ENCODE results near the gene EZH1. TPM values are rescaled to one million over a fixed set of nuclear protein-coding genes. Genes with fewer than 3 reads are reported as not detected.

Gene EZH1
- polyA plus RNA-seq, 1 donor from 2014 or later, result 52.5 TPM

GRCh38 chr17:42780851-42781638 is 36.2 kb upstream of the EZH1 start:
- Histone ChIP-seq H3F3A (ENCODE audit: insufficient read depth, low read length, poor library complexity, severe bottlenecking) (no peaks in the 10 kb centered on the region), H4K20me1 (ENCODE audit: insufficient read depth) (no peaks in the 10 kb centered on the region), H3K9ac (ENCODE audit: low read length) (peak overlapping the region; percentile 3), H2AFZ (ENCODE audit: low read depth, low read length) (no peak overlapping the region), H3K79me2 (replicated peaks; ENCODE audit: insufficient read depth, low read length) (no peaks in the 10 kb centered on the region), H3K27ac (ENCODE audit: low read length) (no peak overlapping the region), H3K9me3 (ENCODE audit: low read length) (no peaks in the 10 kb centered on the region), H3K4me3 (ENCODE audit: low read length) (peak overlapping the region; percentile 56), H3K27me3 (ENCODE audit: insufficient read depth, low read depth, low read length) (peaks cover 36% of the 10 kb centered on the region), H3K9me2 (ENCODE audit: insufficient read depth, low read length) (no peaks in the 10 kb centered on the region), H3K36me3 (ENCODE audit: insufficient read depth, low read length) (no peaks in the 10 kb centered on the region), H3K4me2 (ENCODE audit: low read length) (no peak overlapping the region)
- TF ChIP-seq REST (IDR thresholded peaks at IDR 0.05; ENCODE audit: borderline replicate concordance), result no peak
- TF ChIP-seq SMC3 (conservative IDR thresholded peaks at IDR 0.05; ENCODE audit: poor library complexity), result no peak
- no peak for TF ChIP-seq MXI1 (conservative IDR thresholded peaks at IDR 0.05; ENCODE audit: poor library complexity, severe bottlenecking)
- TF ChIP-seq POLR2AphosphoS5 (IDR thresholded peaks at IDR 0.05), result no peak
- no peak for TF ChIP-seq RAD21 (conservative IDR thresholded peaks at IDR 0.05)
- TF ChIP-seq CTCF (IDR thresholded peaks at IDR 0.05; ENCODE audit: poor library complexity, severe bottlenecking), result no peak
- TF ChIP-seq TAF1 (IDR thresholded peaks at IDR 0.05; ENCODE audit: low read depth), result no peak
- TF ChIP-seq EP300 (conservative IDR thresholded peaks at IDR 0.05; ENCODE audit: poor library complexity, severe bottlenecking), result no peak
- TF ChIP-seq EZH2 (IDR thresholded peaks at IDR 0.05; ENCODE audit: borderline replicate concordance, insufficient read depth, low read length, poor library complexity, severe bottlenecking), result no peak

GRCh38 chr17:42779936-42780850 is 35.4 kb upstream of the EZH1 start, which contains the start of gene WNK4:
TSS of gene WNK4 (plus strand) at chr17:42780610. CDS start at chr17:42780699, 89 bp downstream.
- TF ChIP-seq EZH2 (IDR thresholded peaks at IDR 0.05; ENCODE audit: borderline replicate concordance, insufficient read depth, low read length, poor library complexity, severe bottlenecking) (no peak), REST (IDR thresholded peaks at IDR 0.05; ENCODE audit: borderline replicate concordance) (no peak)
- Histone ChIP-seq H4K20me1 (ENCODE audit: insufficient read depth) (no peaks in the 10 kb centered on the region), H3K9me2 (ENCODE audit: insufficient read depth, low read length) (no peaks in the 10 kb centered on the region), H3K9me3 (ENCODE audit: low read length) (no peaks in the 10 kb centered on the region), H3K79me2 (replicated peaks; ENCODE audit: insufficient read depth, low read length) (no peaks in the 10 kb centered on the region), H3K4me3 (ENCODE audit: low read length) (peak within 1 kb of the TSS; percentile 56), H3K9ac (ENCODE audit: low read length) (peak within 1 kb of the TSS; percentile 3), H3F3A (ENCODE audit: insufficient read depth, low read length, poor library complexity, severe bottlenecking) (no peaks in the 10 kb centered on the region), H3K36me3 (ENCODE audit: insufficient read depth, low read length) (no peaks in the 10 kb centered on the region), H3K27ac (ENCODE audit: low read length) (no peak within 1 kb of the TSS), H2AFZ (ENCODE audit: low read depth, low read length) (no peak within 1 kb of the TSS), H3K27me3 (ENCODE audit: insufficient read depth, low read depth, low read length) (peaks cover 31% of the 10 kb centered on the region), H3K4me2 (ENCODE audit: low read length) (no peak within 1 kb of the TSS)
